ENCODE measurements around the gene ANK3.

Gene ANK3

GRCh38 chr10:60163786-60164185 lies 225.9 kb downstream of the ANK3 start:
- DNase-seq (ENCODE audit: low read depth) = no peak
- no peak for TF ChIP-seq CTCF (IDR thresholded peaks at IDR 0.05; ENCODE audit: insufficient read depth, low read depth, low read length, missing control alignments)
- no peak overlapping the region for H3K4me3 ChIP-seq (ENCODE audit: low read depth, low read length)

- DNase-seq (ENCODE audit: low read depth) = no peak
- H3K4me3 ChIP-seq (ENCODE audit: low read depth, low read length) = no peak overlapping the region
- TF ChIP-seq CTCF (IDR thresholded peaks at IDR 0.05; ENCODE audit: insufficient read depth, low read depth, low read length, missing control alignments) = no peak
Observed at GRCh38 chr10:60162631-60163030, 227.0 kb downstream of the ANK3 start.

- no peak for DNase-seq (ENCODE audit: low read depth)
- H3K4me3 ChIP-seq (ENCODE audit: low read depth, low read length) = no peak overlapping the region
- TF ChIP-seq CTCF (IDR thresholded peaks at IDR 0.05; ENCODE audit: insufficient read depth, low read depth, low read length, missing control alignments) = no peak
Observed at GRCh38 chr10:60155943-60156683, 233.6 kb downstream of the ANK3 start.

GRCh38 chr10:60155099-60155877 lies 234.4 kb downstream of the ANK3 start:
- no peak for TF ChIP-seq CTCF (IDR thresholded peaks at IDR 0.05; ENCODE audit: insufficient read depth, low read depth, low read length, missing control alignments)
- DNase-seq (ENCODE audit: low read depth) = no peak
- no peak overlapping the region for H3K4me3 ChIP-seq (ENCODE audit: low read depth, low read length)

GRCh38 chr10:60149003-60149402 lies 240.7 kb downstream of the ANK3 start:
- TF ChIP-seq CTCF (IDR thresholded peaks at IDR 0.05; ENCODE audit: insufficient read depth, low read depth, low read length, missing control alignments) = no peak
- DNase-seq (ENCODE audit: low read depth) = no peak
- H3K4me3 ChIP-seq (ENCODE audit: low read depth, low read length) = no peak overlapping the region

GRCh38 chr10:60148266-60148840 lies 241.3 kb downstream of the ANK3 start:
- H3K4me3 ChIP-seq (ENCODE audit: low read depth, low read length) = no peak overlapping the region
- no peak for DNase-seq (ENCODE audit: low read depth)
- no peak for TF ChIP-seq CTCF (IDR thresholded peaks at IDR 0.05; ENCODE audit: insufficient read depth, low read depth, low read length, missing control alignments)
